Measurements from ENCODE around the gene HOMER3.

DNA sequence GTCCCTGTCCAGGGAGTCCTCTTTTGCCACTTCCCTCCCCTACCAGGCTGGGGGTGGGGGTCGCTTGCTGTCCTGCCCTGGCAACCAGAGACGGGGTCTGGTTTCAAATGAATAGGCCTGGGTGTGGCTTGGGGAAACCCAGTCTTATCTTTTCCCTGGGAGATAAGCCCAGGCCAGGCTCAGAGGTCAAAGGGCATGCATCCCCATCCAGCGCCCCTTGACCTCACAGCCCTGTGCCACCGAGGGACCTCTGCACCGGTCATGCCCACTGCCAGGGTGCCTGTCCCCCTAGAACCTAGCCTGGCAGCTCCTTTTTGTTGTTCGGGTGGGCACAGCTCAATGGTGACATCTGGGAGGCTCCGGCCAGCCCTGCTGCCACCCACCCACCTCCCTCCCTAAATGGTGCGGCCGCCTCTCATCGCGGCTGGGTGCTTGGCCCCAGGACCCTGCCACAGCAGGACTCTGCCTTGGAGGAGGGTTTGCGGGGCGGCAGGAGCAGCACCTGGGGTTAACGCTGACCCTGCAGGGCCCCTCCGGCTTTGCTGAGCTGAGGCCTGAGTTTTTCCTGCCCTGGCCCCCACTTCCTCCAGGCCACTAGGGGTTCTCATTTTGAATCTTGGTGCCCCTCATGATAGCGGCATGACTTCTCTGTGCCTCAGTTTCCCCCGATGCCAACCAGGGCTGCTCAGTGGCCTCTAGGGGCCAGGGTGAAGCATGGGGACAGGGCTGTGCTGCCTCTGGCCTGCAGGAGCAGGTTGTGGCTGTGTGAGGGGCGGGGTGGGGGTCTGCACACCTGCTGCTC is 42.2 kb downstream of the HOMER3 start:
- TF ChIP-seq, protein P1, sequence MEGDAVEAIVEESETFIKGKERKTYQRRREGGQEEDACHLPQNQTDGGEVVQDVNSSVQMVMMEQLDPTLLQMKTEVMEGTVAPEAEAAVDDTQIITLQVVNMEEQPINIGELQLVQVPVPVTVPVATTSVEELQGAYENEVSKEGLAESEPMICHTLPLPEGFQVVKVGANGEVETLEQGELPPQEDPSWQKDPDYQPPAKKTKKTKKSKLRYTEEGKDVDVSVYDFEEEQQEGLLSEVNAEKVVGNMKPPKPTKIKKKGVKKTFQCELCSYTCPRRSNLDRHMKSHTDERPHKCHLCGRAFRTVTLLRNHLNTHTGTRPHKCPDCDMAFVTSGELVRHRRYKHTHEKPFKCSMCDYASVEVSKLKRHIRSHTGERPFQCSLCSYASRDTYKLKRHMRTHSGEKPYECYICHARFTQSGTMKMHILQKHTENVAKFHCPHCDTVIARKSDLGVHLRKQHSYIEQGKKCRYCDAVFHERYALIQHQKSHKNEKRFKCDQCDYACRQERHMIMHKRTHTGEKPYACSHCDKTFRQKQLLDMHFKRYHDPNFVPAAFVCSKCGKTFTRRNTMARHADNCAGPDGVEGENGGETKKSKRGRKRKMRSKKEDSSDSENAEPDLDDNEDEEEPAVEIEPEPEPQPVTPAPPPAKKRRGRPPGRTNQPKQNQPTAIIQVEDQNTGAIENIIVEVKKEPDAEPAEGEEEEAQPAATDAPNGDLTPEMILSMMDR (IDR thresholded peaks at IDR 0.05; ENCODE audit: low read length) = no peak
- no peak for TF ChIP-seq EZH2 (IDR thresholded peaks at IDR 0.05; ENCODE audit: borderline replicate concordance, low read length)

All from OCI-LY1 (cell line).